Inflammatory macrophage (primary cell): Measurements from ENCODE around the gene MRPL40.
A peak's percentile ranks its signal among the peaks of the same experiment; 100 is the strongest.
"Not testable (repeated sequence)": the region's sequence is repeated elsewhere in the genome, so short reads cannot be mapped to it uniquely, and the experiment has no call there.

Experiments used
- DNase-seq, 2 donors: peaks; one replicate each; pipeline ENCODE4 v3.0.0-alpha.2; 2020 to 2022

The MRPL40 gene

DNA sequence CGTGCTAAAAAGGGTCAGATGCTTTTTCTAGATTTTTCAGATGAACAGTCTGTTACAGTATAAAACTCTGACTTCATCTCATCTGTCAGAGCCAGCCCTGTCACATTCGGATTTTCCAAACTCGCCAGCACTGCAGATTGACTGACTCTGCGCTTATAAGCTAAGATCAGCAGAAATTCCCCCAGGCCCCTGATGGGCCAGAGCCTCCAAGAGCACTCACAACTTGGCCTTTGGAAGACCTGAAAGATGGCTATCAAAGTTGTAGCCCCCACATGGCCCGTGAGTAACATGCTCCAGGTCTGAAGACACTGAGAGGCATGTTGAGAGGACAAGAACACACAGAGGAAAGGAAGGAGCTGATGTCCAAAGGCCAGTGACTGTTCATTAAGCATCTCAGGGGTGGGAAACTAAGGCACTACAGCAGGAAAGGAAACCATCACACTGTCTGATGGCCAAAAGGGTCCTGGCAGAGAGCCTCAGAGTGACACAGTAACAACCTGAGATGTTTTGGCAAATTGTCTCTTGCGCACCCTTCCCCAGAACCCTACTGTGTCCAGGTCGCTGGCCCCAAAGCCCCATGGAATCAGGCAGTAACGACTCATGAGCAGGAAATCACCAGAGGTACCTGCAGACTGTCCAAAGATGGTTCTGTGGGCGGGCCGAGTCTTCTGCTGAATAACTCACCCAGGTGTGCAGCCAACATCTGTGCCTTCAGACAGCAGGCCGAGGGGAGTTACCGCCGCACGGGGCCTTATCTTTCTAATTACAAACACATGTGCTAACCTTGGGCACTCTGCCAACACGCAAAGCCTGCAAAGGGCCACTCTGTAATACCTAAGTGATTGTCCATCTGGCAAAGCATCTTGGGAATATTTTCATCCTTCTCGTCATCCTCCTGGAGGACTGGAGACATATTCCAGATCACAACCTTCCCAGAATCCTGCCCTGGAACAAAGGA lies 24.4 kb upstream of the MRPL40 start:
- DNase-seq, result no peak

- DNase-seq, result no peak
Measured at GRCh38 chr22:19410941-19411689, 21.2 kb upstream of the MRPL40 start.

DNA sequence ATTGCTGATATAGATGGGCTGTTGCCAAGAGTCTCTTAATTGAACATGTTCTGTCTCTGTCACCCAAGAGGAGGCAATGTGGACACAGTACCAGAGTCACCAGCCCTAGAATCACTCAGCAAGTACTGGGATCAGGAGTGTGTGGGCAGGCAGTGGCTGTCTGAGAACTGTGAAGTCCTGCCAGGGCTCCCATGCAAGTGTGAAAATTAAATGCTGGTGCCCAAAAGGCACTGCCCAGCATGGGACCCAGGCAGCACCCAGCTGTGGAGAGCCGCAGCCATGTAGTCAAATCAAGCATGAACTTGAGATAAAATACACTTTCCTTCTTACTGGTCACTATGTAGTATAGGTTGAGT lies 20.7 kb upstream of the MRPL40 start:
- no peak for DNase-seq

DNA sequence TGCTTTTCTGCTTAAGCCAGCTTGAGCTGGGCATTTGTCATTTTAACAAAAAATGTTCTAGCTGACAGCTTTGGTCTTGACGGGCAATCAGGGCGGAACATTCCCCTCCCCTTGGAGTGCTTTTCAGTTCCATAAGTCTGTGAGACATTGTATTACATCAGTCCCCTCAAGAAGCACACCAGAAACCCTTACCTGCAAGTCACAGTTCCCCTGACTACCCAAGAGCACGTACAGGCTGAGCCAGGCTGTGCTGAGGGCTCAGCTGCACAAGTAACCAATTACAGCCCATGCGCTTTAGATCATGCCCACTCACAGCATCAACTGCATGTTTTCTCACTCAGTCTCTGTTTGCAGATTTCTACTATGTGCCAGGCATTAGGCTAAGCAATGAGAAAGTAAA lies 19.9 kb upstream of the MRPL40 start:
- no peak for DNase-seq

DNA sequence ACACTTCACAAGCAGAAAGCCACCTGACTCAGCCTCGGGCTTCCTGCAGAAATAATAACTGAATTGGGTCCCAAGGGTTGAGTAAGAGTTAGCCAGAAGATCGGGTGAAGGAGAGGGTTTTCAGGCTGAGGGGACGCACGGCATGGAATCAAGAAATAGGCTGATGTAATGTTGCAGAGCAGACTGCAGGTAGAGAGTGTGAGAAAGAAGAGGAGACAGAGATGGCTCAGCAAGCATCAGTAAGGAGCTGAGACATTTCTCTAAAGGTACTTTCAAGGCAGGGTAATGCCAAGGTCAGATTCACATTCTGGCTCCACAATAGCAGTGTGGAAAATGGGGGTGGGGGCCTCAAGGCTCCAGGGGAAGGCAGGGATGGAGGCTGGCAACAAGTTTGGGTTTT lies 19.4 kb upstream of the MRPL40 start:
- no peak for DNase-seq

DNA sequence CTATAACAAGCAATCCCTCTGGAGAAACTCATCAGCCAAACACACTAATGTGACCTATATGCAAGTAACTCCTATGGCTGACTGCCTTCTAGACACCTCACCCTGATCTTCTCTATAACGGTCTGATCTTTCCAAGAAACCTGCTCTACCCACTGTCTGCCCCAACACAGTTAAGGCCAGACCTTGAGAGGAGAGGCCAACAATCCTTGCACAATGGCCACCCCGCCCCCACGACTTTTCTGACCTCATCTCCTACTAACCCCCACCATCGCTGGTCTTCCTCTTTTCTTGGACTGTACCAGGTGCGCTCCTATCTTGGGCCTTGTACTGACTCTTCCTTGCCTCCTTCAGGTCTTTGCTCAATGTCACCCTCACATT lies 13.3 kb upstream of the MRPL40 start:
- DNase-seq, result peak; percentile 54 to 64

GRCh38 chr22:19419464-19420178 lies 12.7 kb upstream of the MRPL40 start:
- no peak for DNase-seq

- no peak for DNase-seq
Measured at GRCh38 chr22:19420321-19420720, 12.0 kb upstream of the MRPL40 start.

DNA sequence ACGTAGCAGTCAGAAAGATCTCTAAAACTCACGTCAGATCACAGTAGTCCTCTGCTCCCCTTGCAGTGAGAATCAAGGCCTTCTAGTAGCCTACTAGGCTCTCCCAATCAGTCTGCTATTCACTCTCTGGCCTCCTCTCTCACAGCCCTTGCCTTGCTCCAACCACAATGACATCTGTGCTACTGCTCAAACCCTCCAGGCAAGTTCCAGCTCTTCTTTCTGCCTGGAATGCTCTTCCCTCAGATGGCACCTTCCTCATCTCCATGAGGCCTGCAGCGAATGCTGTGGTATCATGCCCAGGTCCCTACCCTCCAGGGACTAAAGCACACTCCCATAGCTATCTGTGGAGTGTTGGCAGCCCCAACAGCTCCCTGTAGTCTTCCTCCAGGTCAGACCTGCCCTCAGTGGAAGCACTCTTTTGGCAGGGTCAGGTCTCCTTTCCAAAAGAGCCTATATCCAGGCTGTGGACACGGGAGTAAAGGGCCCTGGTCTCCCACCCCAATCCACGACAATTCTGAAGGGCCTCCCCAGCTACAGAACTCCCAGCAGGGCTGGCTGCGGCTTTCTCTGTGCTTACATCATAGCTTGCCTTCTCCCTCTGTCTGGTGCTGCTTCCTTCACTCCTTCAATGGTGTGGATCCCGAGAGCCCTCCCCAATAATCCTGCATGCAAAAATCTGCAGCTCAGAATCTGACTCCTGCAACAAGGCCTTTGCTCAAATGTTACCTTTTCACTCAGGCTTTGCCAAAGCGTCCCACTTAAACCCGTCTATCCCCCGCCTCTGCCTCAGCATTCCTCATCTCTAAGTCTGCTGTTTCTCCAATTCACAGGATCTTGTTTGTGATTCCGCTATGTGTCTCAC lies 9.7 kb upstream of the MRPL40 start:
- no peak for DNase-seq

DNA sequence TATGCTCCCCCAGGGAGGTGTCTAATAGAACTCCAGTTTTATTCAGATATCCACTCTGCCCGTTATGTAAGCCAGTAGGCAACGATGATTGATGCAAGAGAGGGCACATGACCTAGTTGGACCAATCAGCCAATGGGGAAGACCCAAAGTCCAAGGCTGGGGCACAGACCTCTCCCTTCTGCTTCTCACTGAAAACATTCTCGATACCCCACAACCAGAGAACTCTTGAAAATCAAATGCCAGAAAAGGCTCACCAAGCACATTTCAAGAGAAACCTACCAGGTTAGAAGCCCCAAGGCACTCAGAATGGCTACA lies 8.2 kb upstream of the MRPL40 start:
- DNase-seq, result peak; percentile 14 to 18

- peak; percentile 48 to 68 for DNase-seq
Measured at GRCh38 chr22:19429950-19430889, 2.1 kb upstream of the MRPL40 start.

DNA sequence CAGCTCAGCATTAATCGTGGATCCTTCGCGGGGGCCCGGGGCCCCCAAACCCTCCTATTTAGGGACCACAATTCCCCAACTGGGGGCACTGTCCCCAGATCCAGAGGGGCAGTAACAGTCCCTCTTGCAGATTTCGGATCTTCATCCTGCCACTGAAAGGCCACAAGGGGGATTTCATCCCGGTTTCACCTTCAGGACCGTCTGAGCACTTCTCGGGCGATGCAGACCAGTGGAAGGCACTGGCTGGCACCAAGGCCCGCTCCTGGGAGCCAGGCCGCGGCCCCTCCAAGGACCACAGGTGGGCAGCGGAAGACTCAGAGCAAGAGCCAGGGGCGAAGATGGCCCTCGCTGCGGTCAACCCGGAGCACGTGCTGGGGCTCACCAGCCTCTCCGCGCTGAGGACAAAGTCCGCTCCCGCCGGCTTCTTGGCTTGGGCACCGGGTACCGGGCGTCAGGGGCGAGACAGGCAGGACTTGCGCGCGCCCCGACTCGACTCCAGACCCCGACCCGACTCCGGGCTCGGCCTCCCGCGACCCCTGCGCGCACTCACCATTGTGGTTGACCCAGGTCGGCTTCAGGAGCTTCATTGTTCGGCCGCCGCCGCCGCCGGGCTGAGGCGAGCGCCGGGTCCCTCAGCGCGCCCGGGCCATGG lies 1.3 kb upstream of the MRPL40 start:
- peak in 1 of 2 donors; percentile 20 for DNase-seq

DNA sequence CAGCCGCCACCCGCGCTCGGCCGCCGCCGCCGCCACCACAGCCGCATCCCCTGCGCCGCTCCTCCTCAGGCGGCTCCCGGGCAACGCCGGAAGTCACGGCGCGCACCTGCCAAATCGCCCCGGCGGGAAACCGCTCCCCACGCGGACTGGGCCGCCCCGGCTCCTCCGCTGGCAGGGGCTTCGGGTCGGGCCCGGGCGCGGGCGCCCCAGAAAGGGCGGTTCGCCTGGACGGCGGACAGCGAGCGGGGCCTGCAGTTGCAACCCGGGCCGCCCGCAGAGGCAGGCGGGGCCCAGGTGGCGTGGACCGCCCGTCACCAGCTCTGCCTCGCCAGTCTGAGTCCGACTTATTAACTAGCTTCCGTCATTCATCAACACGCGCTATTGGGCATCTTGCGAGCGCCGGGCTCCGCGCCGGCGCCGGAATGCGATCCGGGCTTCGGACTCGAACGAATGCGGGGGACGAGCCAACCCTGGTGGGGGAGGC lies 654 bp upstream of the MRPL40 start, which contains the start of gene HIRA:
Gene HIRA (minus strand): TSS at position 85 of the 484 bp plus-strand sequence. CDS start 257 bp downstream, outside the sequence.
- DNase-seq, result peak; percentile 75 to 78

DNA sequence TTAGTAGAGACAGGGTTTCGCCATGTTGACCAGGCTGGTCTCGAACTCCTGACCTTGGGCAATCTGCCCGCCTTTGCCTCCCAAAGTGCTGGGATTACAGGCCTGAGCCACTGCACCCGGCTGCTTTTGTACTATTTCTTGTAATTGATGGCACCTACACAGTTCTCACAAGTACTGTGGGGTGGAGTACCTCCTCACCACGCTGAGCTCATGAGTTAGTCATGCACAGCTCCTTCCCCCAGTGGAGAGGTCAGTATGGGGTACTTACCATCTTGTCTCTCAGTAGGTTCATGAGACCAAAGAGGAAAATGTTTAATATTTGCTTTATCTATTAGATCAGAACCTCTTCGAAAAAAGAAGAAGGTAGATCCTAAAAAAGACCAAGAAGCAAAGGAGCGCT lies 2.1 kb downstream of the MRPL40 start:
- DNase-seq, result peak in 1 of 2 donors; percentile 8

DNA sequence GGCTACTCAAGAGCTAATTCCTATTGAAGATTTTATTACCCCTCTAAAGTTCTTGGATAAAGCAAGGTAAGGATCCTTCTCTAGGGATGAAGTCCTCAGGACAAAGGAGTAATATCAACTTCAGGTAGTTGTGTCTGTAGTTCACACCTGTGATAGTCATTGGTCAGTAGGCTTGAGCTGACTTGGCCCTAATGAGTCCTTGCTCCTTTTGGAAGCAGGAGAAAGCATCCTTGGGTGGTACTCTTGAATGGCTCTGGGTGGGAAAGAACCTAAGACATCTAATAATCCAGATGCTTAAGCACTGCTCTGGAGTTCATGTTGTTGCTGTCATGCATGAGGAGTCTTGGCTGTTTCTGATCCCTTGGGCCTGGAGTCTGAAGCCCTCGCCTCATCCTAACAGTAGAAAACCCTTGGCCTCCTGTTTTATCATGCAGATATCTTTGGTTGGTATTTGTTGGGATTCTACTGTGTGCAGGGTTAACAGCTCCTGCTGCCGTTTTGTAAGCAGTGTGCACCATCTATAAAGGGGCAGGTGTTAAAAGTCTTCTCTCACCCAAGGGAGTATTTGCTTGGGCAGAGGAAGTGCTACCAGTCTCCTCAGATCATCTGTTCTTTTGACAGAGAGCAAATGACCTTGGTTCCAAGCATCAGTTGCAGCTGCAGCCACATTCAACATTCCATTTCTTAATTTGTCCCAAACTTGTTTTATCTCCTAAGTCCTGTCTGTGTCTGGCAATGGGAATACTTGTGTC lies 2.7 kb downstream of the MRPL40 start:
- DNase-seq, result no peak

- DNase-seq, result not testable (repeated sequence)
Measured at GRCh38 chr22:19436444-19437161, 4.3 kb downstream of the MRPL40 start.

- DNase-seq, result peak; percentile 17 to 23
Measured at GRCh38 chr22:19438298-19438697, 6.0 kb downstream of the MRPL40 start.

DNA sequence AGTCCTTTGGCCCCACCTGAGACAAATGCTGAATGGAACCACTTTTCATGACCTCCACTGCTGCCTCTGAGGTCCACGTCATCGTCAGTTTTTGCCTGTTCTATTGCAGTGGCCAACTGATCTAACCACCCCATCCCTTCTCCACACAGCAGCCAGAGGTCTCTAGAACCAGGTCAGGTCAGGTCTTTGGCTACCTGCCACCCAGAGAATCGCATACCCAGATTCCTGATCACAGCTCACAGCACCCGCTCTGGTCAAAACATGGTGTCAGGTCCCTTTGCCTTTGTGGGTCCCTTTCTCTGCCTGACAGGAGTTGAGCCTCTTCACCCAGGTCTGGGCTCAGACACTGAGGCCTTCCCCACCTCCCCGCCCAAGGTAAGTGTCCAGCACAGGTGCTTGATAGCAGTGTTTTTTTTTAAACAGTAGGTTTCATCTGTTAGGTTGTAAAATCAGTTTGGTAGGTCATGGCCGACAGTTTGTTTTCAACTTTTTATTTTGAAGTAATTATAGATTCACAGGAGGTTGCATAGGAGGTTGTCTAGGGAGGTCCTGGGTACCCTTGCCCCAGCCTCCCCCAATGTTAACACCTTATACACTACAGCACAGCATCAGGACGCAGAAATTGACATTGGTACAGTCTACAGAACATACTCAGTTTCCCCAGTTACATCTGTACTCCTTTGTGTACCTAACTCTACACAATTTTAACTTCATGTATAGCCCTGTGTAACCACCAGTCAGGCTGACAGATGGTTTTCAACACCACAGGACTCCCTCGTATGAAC lies 8.3 kb downstream of the MRPL40 start:
- DNase-seq, result no peak
